NCI-H2227 treated with DMSO at 0.1 percent for 48 hours (cell line): ENCODE data around the gene SETD3.

Experiments
- DNase-seq: peaks from one replicate; lab custom pipeline; 2025; lab: John Stamatoyannopoulos, UW

The SETD3 gene

DNA sequence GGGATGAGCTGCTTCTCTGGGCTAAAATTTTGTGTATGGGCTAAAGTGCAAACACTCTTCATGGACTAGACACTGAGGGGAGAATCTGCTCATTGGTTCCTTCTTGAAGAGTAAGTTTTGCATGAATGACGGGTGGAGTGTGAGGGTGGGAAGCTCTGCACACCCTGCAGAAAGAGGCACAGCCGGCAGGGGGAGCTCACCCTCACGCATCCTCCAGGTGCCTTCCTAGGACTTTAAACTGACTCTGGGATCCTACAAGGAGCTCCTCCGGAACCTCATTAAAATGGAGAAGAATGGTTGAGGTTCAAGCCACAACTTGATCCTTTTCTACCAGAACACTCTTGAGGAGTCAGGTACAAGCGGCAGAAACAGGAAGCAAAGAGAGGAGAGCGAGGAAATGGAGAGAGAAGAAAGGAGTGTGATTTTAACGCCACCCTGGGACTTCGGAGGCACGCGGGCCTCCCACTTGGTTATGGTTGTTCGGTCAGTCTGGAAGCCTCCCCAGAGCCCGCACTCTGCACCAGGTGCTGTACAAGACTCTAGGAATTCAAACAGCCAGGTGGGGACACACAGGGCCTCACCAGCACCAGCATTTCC lies 87.5 kb downstream of the SETD3 start:
- DNase-seq = no peak

DNA sequence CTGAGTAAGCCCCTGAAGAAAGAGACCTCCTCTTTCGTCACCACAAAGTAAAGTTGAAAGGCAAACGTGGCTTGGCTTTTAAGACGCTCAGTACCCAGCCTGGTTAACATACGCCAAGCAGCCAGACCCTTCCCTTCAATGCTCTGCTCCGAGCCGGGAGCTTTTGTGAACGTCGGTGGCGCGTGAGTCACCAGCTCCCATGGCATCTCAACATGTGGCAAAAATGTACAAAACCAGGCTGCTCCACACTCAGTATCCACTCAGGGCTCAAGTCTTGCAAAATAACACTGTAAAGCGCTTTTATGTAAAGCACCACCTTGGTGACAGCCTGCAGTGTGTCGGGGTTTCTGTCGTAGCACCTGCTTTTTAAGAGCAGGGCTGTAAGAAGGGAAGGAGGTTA lies 89.0 kb downstream of the SETD3 start:
- no peak for DNase-seq

DNA sequence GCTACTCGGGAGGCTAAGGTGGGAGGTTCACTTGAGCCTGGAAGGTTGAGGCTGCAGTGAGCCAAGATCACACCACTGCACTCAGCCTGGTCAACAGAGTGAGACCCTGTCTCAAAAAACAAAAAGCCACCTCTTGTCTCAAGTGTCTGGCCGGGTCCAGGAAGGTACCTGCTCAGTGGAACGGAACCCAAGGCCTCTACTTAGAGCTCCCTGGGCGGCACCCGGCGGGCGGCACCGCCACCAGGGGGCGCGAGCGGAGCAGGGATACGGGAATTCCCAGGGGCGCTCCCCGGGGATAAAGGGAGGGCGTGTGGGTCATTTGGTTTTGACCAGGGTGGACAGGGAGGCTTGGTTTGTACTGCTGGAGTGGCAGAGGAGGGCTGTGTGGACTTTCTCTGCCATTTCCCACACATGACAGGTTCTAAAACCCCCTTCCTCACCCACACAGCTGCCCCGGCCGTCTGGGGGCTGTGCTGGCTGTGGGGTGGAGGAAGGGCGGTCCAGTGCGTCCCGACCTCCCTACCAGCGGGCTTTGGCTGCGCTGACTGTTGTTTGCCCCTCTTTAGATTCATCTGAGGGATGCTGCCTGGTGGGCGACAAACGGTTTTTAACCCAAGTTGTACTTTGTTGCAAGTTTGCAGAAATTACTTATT lies 91.4 kb downstream of the SETD3 start:
- no peak for DNase-seq

DNA sequence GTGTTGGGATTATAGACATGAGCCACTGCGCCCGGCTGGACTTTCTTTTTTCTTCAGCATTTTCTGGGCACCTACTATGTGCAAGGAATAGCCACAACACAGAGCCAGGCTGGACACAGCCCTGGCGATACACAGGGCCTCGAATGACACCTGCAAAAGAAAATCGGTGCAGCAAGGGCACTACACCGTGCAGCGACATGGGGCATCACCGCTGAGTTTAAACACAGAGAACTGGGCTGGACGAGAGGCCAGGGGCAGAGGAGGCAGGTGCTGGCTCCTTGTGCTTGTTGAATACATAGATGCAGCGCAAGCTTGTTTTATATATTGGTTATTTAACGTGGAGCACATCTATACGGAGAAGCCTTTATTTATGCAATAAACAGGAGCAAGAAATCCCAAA lies 92.4 kb downstream of the SETD3 start:
- DNase-seq = no peak

DNA sequence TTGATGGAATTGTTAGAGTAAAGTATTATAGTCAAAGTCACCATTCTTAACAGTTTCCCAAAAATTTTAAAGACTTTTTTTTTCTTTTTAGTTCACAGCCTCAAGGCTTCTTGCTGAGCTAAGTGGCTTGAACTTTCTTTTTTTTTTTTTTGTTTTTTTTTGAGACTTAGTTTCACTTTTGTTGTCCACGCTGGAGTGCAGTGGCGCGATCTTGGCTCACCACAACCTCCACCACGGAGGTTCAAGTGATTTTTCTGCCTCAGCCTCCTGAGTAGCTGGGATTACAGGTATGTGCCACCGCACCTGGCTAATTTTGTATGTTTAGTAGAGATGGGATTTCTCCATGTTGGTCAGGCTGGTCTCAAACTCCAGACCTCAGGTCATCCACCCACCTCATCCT lies 92.8 kb downstream of the SETD3 start:
- DNase-seq = no peak

DNA sequence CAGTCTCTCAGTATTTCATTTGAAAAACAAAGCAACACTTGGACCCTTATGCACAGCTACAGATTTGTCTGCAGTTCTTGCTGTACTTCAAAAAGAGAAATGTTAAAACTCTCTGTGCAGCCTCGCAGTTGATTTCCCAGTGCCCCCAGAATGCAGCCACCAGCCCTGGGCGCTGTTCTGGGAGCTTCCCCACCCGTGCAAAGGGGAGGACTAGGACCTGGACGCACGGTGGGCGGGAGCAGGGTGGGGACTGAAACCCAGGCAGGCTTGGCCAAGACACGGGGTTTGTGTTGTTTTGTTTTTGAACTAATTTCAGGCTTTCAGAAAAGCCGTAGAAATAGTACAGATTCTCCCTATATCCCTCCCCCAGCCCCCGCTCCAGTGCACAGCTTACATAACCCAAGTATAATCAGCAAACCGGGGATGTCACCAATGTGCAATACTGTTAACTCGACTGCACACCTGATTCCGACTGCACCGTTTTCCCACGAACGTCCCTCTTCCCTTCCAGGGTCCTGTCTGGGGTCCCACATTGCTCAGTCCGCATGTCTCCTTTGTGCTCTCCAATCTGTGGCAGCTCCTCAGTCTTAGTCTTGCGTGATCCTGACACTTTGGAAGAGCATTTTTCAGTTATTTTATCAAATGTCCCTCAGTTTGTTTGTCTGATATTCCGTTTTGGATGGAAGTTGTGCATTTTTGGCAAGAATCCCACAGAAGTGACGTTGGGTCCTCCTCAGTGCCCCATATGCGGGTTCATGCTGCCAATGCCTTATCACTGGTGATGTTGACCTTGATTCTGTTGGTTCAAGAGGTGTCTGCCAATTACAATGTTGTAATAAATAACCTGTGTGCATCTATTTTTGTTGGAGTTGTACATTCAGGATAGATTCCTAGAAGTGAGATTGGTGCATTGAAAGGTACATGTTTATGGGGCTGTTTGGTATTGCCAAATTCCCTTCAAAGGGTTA lies 95.9 kb downstream of the SETD3 start:
- DNase-seq = no peak

DNA sequence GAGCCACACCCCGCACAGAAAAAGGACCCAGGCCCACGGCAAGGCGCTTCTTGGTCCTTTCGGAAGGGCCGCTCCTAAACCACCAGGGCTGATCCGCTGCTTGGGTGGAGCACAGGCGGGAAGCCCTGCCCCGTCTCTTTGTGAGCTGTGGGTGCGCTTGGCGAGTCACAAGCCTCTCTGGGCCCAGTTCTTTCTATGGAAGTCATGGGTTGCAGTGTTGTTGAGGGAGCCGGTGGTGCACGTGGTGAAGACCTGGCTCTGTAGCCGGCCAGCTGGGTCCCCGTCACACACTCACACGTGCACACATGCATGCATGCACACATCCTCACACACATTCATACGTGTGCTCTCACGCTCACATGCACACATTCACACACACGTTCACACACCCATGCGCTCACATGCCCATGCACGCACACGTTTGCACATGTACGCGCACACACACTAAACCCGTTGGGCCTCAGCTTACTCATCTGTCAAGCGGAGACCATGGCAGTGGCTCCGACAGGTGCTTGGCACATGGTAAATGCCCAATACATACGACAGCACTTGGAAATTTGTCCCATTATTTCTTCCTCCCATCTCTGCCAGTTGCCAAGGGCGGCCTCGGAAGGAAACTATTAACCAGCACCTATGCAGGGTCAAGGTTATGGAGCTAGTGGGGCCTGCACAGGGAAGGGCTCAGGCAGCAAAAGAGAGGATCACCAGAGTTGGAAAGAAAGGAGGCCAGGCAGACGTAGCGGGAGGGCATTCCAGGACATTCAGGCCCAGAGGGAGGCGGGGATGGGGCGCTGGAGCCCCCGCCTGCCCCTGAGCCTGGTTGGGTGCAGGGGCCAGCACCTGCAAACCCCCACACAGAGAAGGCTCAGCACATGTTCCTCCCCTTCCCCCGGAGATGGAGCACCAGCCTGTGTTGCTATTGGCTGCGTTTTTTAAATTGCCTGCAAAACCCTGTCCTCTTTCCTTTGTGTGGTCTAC lies 96.9 kb downstream of the SETD3 start:
- no peak for DNase-seq

DNA sequence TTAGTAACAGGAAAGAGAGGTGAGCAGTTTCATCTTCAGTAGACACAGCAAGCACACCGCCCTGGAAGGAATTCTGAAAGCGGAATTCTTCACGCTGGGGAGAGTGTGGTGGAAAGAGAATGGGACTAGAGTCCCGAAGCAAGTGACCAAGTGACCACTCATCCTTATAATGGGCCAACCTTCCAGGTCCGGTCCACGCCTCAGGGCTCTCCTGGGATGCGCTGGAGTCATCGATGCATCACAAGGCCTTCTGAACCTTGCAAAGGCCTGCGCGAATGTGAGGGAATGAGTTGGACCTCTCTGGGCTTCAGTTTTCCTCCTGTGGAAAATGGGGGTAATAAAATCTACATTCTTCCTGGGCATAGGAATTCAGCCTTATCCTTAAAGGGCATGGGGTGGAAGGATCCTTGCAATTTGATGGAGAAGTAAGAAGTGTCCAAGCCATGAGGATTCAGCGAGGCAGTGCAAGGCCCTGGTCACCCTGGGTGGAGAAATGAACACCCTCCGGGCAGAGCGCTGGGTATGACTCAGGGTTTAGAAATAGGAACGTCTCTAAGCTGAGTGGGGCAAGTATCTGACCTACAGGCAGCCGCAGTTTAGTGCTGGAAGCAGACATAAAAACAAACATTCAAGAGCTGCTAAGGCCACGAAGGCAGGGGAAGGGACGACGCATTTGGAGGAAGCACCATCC lies 97.7 kb downstream of the SETD3 start:
- no peak for DNase-seq

DNA sequence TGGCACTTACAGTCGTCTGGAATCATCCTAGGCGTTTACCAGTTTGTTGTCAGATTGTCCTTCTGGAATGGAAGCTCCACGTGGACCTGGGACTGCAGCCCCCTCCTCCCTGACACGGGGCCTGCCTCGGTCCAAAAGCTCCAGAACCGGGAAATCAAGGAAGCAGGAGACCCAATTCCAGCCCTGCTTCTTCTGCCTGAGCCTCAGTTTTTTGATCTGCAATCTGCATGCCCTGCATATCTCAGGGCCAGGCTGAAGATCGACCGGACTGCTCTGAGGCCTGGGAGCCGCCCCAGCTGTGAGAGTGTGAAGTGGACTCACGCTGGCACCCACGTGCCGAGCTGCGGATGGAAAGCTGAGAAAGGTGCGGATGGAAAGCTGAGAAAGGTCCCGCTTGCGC lies 98.6 kb downstream of the SETD3 start:
- no peak for DNase-seq

DNA sequence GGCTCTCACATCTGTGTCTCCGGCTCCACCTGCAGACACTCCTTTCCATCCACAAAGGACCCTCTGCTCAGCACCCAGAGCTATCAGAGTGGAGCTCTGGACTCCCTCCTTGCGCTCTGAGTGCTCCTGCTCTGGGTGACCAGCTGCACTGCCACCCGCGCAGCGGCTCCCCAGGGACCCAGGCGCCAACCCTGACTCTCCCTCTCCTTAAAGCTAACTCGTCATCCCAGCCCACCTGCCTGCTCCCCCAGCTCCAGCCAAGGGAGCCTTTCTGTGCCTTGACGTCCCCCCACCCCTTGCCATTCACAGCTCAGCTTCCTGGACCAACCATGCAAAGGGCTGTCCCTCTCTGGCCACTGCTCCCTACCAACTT lies 99.0 kb downstream of the SETD3 start:
- DNase-seq = no peak

DNA sequence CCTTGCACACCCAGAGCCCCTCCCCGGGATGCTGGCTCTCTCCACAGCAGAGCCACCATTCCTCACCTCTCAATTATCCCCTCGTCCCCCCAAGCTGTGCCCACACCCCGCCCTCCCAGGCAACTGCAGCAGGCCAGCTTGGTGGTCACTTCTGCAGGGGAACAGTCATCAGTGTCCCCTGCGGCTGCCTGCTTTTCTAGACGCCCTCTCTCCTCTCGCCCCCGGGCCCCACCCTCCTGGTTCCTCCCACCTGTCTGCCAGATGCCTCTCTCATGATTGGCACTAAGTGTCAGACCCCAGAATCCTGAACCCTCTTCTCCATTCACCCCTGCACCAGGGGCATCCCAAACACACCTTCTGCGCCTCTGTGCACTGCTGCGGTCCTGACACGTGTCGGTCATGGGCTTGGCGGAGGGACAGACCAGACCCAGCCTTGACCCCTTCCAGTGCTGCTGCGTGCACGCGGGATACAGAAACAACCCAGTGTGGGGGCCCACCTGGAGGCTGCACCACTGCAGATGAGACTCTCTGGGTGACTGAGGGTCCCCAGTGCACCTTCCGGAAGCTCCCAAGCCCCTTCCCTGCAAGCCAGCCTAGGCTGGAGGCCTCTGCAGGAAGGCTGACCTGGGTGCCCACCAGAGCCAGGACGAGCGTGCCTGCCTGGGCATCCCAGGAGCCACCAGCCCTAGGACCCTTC lies 99.5 kb downstream of the SETD3 start:
- no peak for DNase-seq

DNA sequence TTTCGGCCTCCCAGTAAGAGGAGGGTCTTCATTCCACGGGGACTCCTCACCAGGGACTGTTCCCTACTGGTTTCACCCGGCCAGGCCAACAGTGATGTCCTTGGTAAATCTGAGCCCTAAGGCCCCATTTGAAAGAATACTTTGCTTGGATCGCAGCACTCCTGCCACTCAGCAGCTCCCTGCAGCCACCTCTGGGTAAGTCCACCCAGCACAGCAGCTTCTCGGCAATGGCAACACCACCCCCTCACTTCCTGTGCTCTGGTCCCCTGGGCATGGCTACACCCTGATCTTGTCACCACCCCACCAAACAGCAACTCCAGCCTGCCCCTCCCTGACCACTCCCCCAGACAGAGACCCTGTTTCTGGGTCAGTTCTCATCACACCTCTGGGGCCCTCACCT lies 100.3 kb downstream of the SETD3 start:
- DNase-seq = no peak

DNA sequence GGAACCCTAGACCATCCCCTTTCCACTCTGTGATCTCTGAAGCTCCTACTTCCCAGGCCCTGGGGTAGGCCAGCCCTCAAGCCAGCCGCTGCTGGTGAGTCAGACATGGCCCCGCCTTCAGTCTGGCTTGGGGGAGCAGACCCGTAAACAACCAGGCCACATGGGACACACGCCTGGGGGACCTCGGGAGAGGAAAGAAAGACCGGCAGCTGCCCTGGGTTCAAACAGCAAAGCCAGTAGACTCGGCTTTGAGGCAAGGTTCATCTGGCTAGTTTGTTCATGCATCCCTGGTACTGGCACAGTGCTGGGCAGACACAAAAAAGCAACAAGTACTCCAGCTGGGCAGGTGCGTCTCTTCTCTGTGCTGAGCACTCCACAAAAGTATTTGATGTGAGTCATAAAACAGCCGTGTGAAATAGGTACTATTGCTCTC lies 101.9 kb downstream of the SETD3 start:
- DNase-seq = no peak

DNA sequence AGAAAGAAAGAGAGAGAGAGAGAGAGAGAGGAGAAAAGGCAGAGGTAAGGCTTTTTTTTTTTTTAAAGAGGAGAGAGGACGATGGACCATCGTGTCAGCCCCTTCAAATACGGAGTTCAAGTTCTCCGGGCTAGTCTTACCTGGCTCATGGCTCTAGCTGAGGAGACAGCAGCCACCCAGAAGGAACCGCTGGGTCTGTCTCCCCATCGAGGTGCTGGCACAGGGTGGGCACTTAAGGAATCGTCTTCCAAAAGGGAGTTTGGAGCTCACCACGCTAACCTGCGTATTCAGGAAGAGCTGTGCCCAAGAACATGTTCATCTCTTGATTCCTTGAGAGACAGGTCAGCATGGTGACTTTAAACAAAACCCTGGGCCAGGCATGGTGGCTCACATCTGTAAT lies 102.7 kb downstream of the SETD3 start:
- no peak for DNase-seq

DNA sequence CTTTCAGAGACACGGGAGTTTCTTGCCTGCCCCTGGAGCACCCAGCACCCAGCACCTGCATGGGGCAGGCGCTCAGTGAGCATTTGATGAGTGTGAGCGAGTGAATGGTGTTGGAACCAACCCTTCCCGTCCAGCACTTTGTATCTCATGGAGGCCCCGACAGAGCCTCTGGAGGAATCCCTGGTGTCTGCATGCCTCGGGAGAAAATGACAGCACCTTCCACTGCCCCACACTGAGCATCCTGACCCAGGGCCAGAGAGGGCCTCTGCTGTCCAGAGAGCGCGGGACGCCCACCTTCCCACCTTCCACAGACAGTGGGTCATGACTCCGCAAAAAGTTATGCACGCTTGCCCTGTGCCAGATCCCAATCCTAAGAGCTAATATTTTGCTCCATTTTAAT lies 105.7 kb downstream of the SETD3 start:
- DNase-seq = no peak

DNA sequence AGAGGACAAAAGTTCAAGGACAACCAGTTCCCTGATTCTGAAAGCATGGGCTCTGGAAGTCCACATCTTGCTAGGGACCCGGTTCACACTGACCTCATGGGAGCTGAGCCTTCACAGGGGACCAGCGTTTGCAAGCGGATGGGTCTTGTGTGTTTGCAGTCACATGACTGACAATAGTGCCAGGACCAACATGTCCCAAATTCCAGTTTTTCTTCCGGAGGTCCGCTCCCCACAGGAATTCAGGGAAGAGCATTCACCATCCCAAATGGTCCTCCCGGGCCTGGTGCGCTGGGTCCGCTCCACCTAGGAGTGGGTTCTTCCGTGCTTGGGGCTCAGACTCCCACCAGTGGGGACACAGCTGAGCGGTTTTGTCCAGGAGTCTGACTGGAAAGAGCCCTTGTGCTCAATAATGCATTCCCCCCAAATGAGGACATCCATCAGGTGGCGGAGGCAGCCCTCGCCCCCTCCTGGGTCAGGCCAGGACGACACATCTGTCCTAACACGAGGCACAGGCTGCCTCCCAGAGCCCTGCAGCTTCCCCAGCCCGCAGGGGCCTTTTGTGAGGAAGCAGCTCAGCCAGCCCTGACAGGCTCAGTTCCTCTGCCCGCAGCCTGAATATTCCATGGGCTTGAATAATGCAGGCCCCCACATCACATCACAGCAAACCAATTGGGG lies 116.9 kb downstream of the SETD3 start:
- DNase-seq = no peak

DNA sequence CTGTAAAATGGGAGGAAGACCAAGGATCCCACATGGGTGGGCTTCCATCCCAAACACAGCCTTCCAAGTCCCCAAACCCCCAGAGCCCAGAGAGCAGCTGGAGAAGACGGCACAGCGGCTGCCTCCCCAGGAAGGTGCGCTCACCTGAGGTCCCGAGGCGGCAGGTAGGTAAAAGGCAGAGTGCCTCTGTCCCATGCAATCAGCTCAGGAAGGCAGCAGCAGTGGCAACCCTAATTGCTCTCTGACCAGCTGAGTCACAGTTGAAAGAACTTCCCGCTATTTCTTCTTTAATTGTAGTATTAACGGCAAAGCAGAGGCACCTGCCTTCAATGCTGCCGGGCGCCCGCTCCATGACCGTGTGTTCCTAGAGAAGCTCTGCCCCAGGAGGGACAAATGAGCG lies 117.6 kb downstream of the SETD3 start:
- DNase-seq = no peak

DNA sequence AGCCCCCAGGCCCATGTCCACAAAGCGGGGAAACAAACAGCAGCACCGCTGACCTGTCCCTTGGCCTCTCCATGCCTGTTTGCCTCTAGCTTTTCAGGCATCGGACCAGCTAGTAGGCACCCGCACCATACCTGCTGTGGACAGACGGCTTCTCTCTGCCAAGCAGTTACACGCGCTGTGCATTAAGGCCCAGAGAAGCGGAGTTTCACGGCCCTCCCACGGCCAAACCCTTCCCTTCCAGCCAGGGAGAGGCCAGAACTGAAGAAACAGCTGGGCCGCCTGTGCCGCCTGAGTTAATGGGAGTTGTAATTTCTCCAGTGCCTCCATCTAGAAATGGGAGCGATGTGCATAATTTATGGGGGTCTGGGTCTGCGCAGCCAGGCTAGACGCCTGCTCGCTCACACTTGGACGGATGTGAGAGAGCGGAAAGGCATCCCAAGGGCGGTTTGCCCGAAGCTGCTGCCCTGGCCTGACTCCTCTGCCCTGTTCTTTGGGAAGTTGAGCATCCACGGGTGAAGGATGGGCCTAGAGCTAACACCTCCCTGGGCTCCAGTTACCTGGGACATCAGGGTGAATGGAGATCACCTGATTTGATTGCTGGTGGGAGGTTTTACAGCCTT lies 119.0 kb downstream of the SETD3 start:
- no peak for DNase-seq

DNA sequence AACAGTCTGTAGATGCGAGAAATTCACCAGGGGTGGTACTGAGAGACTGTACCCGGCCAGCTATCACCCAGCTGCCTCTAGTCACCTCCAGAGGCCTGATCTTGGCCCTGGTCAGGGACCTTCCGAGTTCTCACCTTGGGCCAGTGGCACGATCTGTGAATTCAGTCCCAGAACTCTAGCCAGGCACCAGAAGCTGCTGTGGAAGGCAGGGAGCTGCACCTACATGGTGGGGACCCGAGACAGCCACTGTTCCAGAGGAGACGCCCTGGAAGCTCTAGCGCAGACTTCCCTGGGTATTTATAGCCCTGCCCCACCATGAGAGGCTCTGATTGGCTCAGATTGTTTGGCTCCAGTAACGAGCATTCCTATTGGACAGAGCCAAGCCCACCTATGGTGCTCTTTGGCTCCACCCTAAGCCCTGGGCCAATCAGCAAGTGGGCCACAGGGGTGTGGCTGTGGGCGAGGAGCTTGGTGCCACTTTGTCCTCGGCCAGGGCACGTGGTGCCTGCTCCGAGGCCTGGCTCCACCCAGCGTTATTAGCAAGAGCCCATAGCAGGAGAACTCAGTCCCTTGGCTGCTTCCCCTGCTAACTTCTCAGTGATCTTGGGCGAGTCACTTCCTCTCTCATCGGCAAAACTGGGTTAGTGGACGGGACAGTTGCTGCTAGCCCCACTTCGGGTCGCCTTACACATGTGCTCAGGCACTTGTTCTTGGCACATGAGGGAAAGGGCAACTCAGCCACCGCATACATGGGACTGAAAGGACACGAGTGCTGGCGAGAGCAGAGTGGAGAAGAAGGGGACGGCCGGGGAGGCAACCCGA lies 119.7 kb downstream of the SETD3 start:
- no peak for DNase-seq
